CD4-positive, alpha-beta T cell treated with Interleukin-2 at 100 ng/mL for 4 hours (primary cell): ENCODE data around the gene FN3KRP.

Source experiments
- DNase-seq: peaks from one replicate; pipeline ENCODE4 v3.0.0-alpha.2; 2020; ENCODE audit warnings: low spot score

FN3KRP gene

GRCh38 chr17:82716203-82717010 lies at the start of gene FN3KRP:
Gene FN3KRP (plus strand): TSS chr17:82716706. CDS start chr17:82716756, 50 bp downstream.
- peak; percentile 94 for DNase-seq

GRCh38 chr17:82666931-82667667 lies 49.4 kb upstream of the FN3KRP start:
- DNase-seq = no peak

- DNase-seq = no peak
Observed at GRCh38 chr17:82667668-82668000, 48.9 kb upstream of the FN3KRP start.

- no peak for DNase-seq
Observed at GRCh38 chr17:82668024-82668630, 48.4 kb upstream of the FN3KRP start.

GRCh38 chr17:82668631-82669099 lies 47.8 kb upstream of the FN3KRP start:
- peak; percentile 25 for DNase-seq

GRCh38 chr17:82670661-82671450 lies 45.6 kb upstream of the FN3KRP start:
- no peak for DNase-seq

- no peak for DNase-seq
Observed at GRCh38 chr17:82674656-82675475, 41.6 kb upstream of the FN3KRP start.

- no peak for DNase-seq
Observed at GRCh38 chr17:82675476-82676245, 40.8 kb upstream of the FN3KRP start.

- no peak for DNase-seq
Observed at GRCh38 chr17:82677353-82677925, 39.1 kb upstream of the FN3KRP start.

- no peak for DNase-seq
Observed at GRCh38 chr17:82678265-82678891, 38.1 kb upstream of the FN3KRP start.

GRCh38 chr17:82679586-82680465 lies 36.7 kb upstream of the FN3KRP start:
- DNase-seq = no peak

GRCh38 chr17:82681547-82681946 lies 35.0 kb upstream of the FN3KRP start:
- no peak for DNase-seq

GRCh38 chr17:82683534-82683933 lies 33.0 kb upstream of the FN3KRP start:
- DNase-seq = no peak

- no peak for DNase-seq
Observed at GRCh38 chr17:82684228-82684841, 32.2 kb upstream of the FN3KRP start.

- DNase-seq = no peak
Observed at GRCh38 chr17:82685291-82685690, 31.2 kb upstream of the FN3KRP start.

GRCh38 chr17:82686366-82687324 lies 29.9 kb upstream of the FN3KRP start:
- no peak for DNase-seq

- DNase-seq = no peak
Observed at GRCh38 chr17:82687375-82687861, 29.1 kb upstream of the FN3KRP start.
